Measurements from ENCODE around the gene KCNQ5.

Gene KCNQ5

DNA sequence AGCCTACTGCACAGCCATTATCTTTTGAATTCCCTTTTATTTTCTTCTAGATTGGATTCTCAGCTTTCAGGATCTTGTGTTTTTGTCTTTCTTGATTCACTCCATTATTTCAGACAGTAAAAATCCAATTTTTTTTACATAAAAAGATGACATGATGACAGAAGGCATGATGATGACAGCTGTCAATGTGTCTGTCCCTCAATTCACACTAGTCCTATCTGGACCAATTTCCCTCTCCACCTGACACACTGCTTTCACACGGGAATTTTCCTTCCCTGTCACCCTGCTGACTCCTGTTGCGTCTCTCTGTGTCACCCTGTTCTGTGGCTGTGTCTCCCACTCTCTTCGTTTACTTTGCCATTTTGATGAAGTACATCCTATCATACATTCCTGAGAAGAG lies 529.9 kb downstream of the KCNQ5 start:
- H3K4me3 ChIP-seq (ENCODE audit: low read length): no peak overlapping the region
- no peak overlapping the region for H3K9ac ChIP-seq (ENCODE audit: low read length)
- no peaks in the 10 kb centered on the region for H3K4me1 ChIP-seq (ENCODE audit: control insufficient read depth, insufficient read depth, low read length)
- no peaks in the 10 kb centered on the region for H3K27me3 ChIP-seq (ENCODE audit: control insufficient read depth, insufficient read depth, low read length)
- H3K9me3 ChIP-seq (ENCODE audit: control insufficient read depth, low read length): no peaks in the 10 kb centered on the region
- no peaks in the 10 kb centered on the region for H3K36me3 ChIP-seq (ENCODE audit: control insufficient read depth, insufficient read depth, low read length)

DNA sequence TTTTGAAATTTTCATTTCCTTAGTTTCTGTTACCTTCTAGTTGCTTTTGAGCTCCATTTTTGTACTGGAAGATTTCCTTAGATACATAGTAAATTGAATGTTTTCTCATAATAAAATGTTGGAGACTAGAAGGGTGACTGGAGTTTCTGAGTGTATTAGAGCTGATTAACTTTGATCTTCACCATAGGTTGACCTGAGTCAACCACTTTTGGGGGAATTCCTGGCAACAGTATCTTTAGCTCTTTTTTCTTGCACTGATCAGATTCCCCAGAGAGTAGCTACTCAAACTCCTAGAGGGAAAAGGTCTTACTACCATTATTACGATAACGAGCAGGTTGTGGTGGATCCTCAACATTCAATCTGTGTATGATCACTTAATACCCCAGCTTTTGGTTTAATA lies 530.7 kb downstream of the KCNQ5 start:
- Histone ChIP-seq H3K36me3 (ENCODE audit: control insufficient read depth, insufficient read depth, low read length) (no peaks in the 10 kb centered on the region), H3K9ac (ENCODE audit: low read length) (no peak overlapping the region), H3K27me3 (ENCODE audit: control insufficient read depth, insufficient read depth, low read length) (no peaks in the 10 kb centered on the region), H3K4me3 (ENCODE audit: low read length) (no peak overlapping the region), H3K4me1 (ENCODE audit: control insufficient read depth, insufficient read depth, low read length) (no peaks in the 10 kb centered on the region), H3K9me3 (ENCODE audit: control insufficient read depth, low read length) (no peaks in the 10 kb centered on the region)

- H3K4me3 ChIP-seq (ENCODE audit: low read length): no peak overlapping the region
- H3K36me3 ChIP-seq (ENCODE audit: control insufficient read depth, insufficient read depth, low read length): no peaks in the 10 kb centered on the region
- H3K9ac ChIP-seq (ENCODE audit: low read length): no peak overlapping the region
- no peaks in the 10 kb centered on the region for H3K4me1 ChIP-seq (ENCODE audit: control insufficient read depth, insufficient read depth, low read length)
- no peaks in the 10 kb centered on the region for H3K27me3 ChIP-seq (ENCODE audit: control insufficient read depth, insufficient read depth, low read length)
- H3K9me3 ChIP-seq (ENCODE audit: control insufficient read depth, low read length): no peaks in the 10 kb centered on the region
Measured at GRCh38 chr6:73152966-73153757, 531.3 kb downstream of the KCNQ5 start.

DNA sequence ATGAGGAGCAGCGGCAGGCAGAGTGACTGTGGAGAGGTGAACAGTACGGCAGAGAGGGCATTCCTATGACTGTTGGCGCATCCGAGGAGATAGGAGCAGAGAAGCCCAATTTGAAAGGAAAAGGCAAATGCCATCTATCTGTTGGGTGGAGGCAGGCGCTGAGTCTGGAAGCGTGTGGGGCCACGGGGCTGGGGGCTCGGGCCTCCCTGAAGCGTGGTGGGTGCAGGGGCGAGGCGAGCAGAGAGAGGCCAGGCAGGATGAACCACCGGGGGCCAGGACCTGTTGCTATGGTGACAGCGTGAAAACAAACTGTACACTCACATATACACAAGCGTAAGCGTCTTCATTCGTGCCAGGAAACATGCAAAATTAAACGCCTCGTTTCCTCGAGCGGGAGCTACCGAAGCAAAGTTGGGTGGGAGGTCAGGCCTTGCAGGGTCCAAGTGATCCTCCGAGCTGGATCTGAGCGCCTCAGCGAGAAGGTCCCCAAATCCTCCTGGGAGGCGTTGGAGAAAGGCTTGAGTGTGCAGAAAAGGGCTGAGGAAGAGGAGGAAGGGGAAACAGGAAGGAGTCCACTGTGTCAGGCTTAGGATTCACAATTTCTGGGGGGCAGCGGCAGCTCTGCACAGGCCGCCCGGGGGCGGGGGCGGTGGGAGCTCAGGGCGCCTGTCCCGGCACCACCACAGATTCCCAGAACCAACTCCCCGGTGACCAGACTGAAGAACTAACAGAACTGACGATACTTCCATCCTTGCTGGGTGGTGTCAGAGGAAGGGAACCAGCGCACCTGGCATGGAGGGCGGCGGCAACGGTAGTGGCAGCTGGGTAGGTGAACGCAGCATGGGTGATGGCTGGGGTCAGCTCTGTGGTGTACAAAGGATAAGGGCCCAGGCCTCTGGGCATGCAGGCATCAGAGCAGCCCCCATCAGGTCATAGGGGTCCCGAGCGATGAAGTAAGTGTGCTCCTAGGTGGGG lies 535.2 kb downstream of the KCNQ5 start:
- no peaks in the 10 kb centered on the region for H3K36me3 ChIP-seq (ENCODE audit: control insufficient read depth, insufficient read depth, low read length)
- H3K4me3 ChIP-seq (ENCODE audit: low read length): no peak overlapping the region
- H3K9me3 ChIP-seq (ENCODE audit: control insufficient read depth, low read length): no peaks in the 10 kb centered on the region
- no peaks in the 10 kb centered on the region for H3K27me3 ChIP-seq (ENCODE audit: control insufficient read depth, insufficient read depth, low read length)
- H3K9ac ChIP-seq (ENCODE audit: low read length): no peak overlapping the region
- no peaks in the 10 kb centered on the region for H3K4me1 ChIP-seq (ENCODE audit: control insufficient read depth, insufficient read depth, low read length)

DNA sequence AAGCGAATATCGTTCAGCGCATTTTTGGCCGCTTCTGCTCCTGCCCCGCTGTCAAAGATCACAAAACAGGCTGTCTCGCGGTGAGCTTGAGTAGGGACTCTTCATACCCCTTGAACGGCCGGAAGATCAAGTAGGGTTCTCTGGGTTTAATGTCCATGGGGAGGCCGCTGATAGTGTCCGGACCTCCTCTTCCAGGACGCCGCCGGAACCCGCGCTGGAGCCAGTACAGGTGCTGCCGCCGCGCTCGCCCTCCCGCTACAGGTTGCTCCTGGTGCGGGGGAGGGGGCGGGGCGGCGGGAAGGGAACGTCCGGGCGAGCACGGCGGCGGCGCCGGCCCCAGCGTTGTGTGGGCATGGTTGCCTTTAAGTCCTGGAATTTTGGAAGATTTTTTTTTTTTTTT lies 536.0 kb downstream of the KCNQ5 start:
- H3K27me3 ChIP-seq (ENCODE audit: control insufficient read depth, insufficient read depth, low read length): no peaks in the 10 kb centered on the region
- H3K9me3 ChIP-seq (ENCODE audit: control insufficient read depth, low read length): no peaks in the 10 kb centered on the region
- no peak overlapping the region for H3K9ac ChIP-seq (ENCODE audit: low read length)
- no peaks in the 10 kb centered on the region for H3K4me1 ChIP-seq (ENCODE audit: control insufficient read depth, insufficient read depth, low read length)
- H3K4me3 ChIP-seq (ENCODE audit: low read length): no peak overlapping the region
- no peaks in the 10 kb centered on the region for H3K36me3 ChIP-seq (ENCODE audit: control insufficient read depth, insufficient read depth, low read length)

- Histone ChIP-seq H3K4me3 (ENCODE audit: low read length) (no peak overlapping the region), H3K4me1 (ENCODE audit: control insufficient read depth, insufficient read depth, low read length) (no peaks in the 10 kb centered on the region), H3K27me3 (ENCODE audit: control insufficient read depth, insufficient read depth, low read length) (no peaks in the 10 kb centered on the region), H3K9ac (ENCODE audit: low read length) (no peak overlapping the region), H3K36me3 (ENCODE audit: control insufficient read depth, insufficient read depth, low read length) (no peaks in the 10 kb centered on the region), H3K9me3 (ENCODE audit: control insufficient read depth, low read length) (no peaks in the 10 kb centered on the region)
Measured at GRCh38 chr6:73169111-73169510, 547.2 kb downstream of the KCNQ5 start.

GRCh38 chr6:73169633-73170032 lies 547.8 kb downstream of the KCNQ5 start:
- Histone ChIP-seq H3K9ac (ENCODE audit: low read length) (no peak overlapping the region), H3K36me3 (ENCODE audit: control insufficient read depth, insufficient read depth, low read length) (no peaks in the 10 kb centered on the region), H3K4me3 (ENCODE audit: low read length) (no peak overlapping the region), H3K4me1 (ENCODE audit: control insufficient read depth, insufficient read depth, low read length) (no peaks in the 10 kb centered on the region), H3K27me3 (ENCODE audit: control insufficient read depth, insufficient read depth, low read length) (no peaks in the 10 kb centered on the region), H3K9me3 (ENCODE audit: control insufficient read depth, low read length) (no peaks in the 10 kb centered on the region)

DNA sequence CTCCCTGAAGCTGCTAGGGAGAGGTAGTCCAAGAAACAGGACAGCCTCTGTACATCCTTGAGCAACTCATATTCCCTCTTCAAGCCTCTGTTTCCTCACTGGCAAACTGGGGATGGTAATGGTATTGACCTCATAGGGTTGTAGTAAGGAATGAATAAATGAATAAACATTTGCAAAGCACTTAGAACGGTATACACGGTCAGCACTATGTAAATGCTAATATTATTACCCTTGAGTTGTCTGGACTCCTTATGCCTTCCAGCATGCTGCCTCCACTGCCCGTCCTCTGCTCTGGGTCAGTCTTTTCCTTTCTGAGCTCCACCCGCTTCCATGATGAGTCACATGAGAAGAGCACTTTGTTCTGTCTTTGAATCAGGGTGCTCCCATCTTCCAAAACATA lies 552.8 kb downstream of the KCNQ5 start:
- Histone ChIP-seq H3K9me3 (ENCODE audit: control insufficient read depth, low read length) (no peaks in the 10 kb centered on the region), H3K27me3 (ENCODE audit: control insufficient read depth, insufficient read depth, low read length) (no peaks in the 10 kb centered on the region), H3K9ac (ENCODE audit: low read length) (no peak overlapping the region), H3K4me3 (ENCODE audit: low read length) (no peak overlapping the region), H3K4me1 (ENCODE audit: control insufficient read depth, insufficient read depth, low read length) (no peaks in the 10 kb centered on the region), H3K36me3 (ENCODE audit: control insufficient read depth, insufficient read depth, low read length) (no peaks in the 10 kb centered on the region)

GRCh38 chr6:73176057-73176456 lies 554.2 kb downstream of the KCNQ5 start:
- Histone ChIP-seq H3K4me1 (ENCODE audit: control insufficient read depth, insufficient read depth, low read length) (no peaks in the 10 kb centered on the region), H3K4me3 (ENCODE audit: low read length) (no peak overlapping the region), H3K9me3 (ENCODE audit: control insufficient read depth, low read length) (no peaks in the 10 kb centered on the region), H3K27me3 (ENCODE audit: control insufficient read depth, insufficient read depth, low read length) (no peaks in the 10 kb centered on the region), H3K9ac (ENCODE audit: low read length) (no peak overlapping the region), H3K36me3 (ENCODE audit: control insufficient read depth, insufficient read depth, low read length) (no peaks in the 10 kb centered on the region)

DNA sequence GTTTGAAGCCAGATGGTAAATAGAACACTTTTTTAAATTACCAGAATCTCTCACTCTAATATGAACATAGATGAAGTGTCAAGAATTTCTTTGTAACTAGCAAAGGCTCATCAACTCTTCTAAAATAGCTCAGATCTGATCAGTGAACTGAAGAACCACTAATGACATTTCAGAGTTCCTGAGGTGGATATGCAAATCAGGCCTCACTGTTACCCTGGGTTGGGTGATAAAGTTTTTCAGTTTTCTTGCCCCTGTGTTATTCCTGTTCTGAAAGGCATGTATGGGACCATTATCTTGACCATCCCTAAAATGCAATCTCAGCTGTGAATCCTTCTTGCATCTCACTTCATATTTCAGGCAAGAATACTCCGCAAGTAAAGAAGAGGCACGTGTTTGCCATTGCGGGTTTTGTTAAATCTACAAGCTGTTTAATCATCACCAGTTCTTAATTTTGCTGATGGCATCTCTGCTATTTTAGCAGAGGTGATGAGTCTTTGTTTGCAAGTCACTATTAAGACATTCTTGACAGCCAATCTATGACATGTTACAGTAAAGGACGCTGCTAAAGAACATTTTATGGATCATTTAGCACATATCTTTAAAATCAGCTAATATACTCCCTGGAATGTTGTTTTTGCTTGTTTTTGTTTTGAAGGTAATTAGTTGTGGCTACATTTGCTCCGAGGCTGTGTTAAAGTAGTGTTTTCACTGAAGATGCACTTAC lies 555.5 kb downstream of the KCNQ5 start:
- H3K36me3 ChIP-seq (ENCODE audit: control insufficient read depth, insufficient read depth, low read length): no peaks in the 10 kb centered on the region
- H3K4me3 ChIP-seq (ENCODE audit: low read length): no peak overlapping the region
- H3K9me3 ChIP-seq (ENCODE audit: control insufficient read depth, low read length): no peaks in the 10 kb centered on the region
- no peaks in the 10 kb centered on the region for H3K4me1 ChIP-seq (ENCODE audit: control insufficient read depth, insufficient read depth, low read length)
- H3K27me3 ChIP-seq (ENCODE audit: control insufficient read depth, insufficient read depth, low read length): no peaks in the 10 kb centered on the region
- no peak overlapping the region for H3K9ac ChIP-seq (ENCODE audit: low read length)

- no peak overlapping the region for H3K4me3 ChIP-seq (ENCODE audit: low read length)
- H3K36me3 ChIP-seq (ENCODE audit: control insufficient read depth, insufficient read depth, low read length): no peaks in the 10 kb centered on the region
- no peaks in the 10 kb centered on the region for H3K9me3 ChIP-seq (ENCODE audit: control insufficient read depth, low read length)
- H3K4me1 ChIP-seq (ENCODE audit: control insufficient read depth, insufficient read depth, low read length): no peaks in the 10 kb centered on the region
- no peaks in the 10 kb centered on the region for H3K27me3 ChIP-seq (ENCODE audit: control insufficient read depth, insufficient read depth, low read length)
- H3K9ac ChIP-seq (ENCODE audit: low read length): no peak overlapping the region
Measured at GRCh38 chr6:73180076-73180738, 558.3 kb downstream of the KCNQ5 start.
